HFFc6 (cell line): ENCODE measurements around the gene TMEM203. TPM values are rescaled to one million over a fixed set of nuclear protein-coding genes. Genes with fewer than 3 reads are reported as not detected.

Source experiments
- DNase-seq: peaks from one replicate; pipeline ENCODE4 v3.0.0-alpha.2; 2018
- H3K27ac Mint-ChIP-seq: 2 replicates; pipeline ENCODE4 v1.8.0; 2020; ENCODE audit warnings: mild to moderate bottlenecking, mixed read lengths
- H3K27me3 Mint-ChIP-seq: 2 replicates; pipeline ENCODE4 v1.8.0; 2021; ENCODE audit warnings: mild to moderate bottlenecking, moderate library complexity, mixed read lengths; ENCODE audit not compliant: insufficient read depth
- H3K36me3 Mint-ChIP-seq: 2 replicates; pipeline ENCODE4 v1.8.0; 2021; ENCODE audit warnings: low read depth, mixed read lengths
- H3K4me1 Mint-ChIP-seq: 2 replicates; pipeline ENCODE4 v1.8.0; 2020; ENCODE audit warnings: low read depth, mixed read lengths
- H3K4me3 Mint-ChIP-seq: 2 replicates; pipeline ENCODE4 v1.8.0; 2020; ENCODE audit warnings: mild to moderate bottlenecking, moderate library complexity, mixed read lengths
- H3K9me3 Mint-ChIP-seq: 2 replicates; pipeline ENCODE4 v1.8.0; 2020; ENCODE audit warnings: mild to moderate bottlenecking, mixed read lengths
- CTCF ChIP-seq: fragments of 200-600 bp; sonication (generic); IDR thresholded peaks from 2 replicates; pipeline ENCODE4 v1.5.0; 2021; ENCODE audit warnings: antibody characterized with exemption, mild to moderate bottlenecking
- total RNA-seq, 6 experiments: library from RNA; stranded (reverse); fragmentation: NEBNext Ultra II Directional; extraction: Animal tissue kit (Norgen Biotek cat#: 25700); gene quantifications; 2 replicates in 1 of 6; 3 replicates in 5 of 6; pipeline ENCODE4 v1.2.3, GENCODE V29; 2021

The TMEM203 gene
- total RNA-seq, 6 experiments from 2014 or later, result 38.7 to 47.4 (median 40.1) TPM

DNA sequence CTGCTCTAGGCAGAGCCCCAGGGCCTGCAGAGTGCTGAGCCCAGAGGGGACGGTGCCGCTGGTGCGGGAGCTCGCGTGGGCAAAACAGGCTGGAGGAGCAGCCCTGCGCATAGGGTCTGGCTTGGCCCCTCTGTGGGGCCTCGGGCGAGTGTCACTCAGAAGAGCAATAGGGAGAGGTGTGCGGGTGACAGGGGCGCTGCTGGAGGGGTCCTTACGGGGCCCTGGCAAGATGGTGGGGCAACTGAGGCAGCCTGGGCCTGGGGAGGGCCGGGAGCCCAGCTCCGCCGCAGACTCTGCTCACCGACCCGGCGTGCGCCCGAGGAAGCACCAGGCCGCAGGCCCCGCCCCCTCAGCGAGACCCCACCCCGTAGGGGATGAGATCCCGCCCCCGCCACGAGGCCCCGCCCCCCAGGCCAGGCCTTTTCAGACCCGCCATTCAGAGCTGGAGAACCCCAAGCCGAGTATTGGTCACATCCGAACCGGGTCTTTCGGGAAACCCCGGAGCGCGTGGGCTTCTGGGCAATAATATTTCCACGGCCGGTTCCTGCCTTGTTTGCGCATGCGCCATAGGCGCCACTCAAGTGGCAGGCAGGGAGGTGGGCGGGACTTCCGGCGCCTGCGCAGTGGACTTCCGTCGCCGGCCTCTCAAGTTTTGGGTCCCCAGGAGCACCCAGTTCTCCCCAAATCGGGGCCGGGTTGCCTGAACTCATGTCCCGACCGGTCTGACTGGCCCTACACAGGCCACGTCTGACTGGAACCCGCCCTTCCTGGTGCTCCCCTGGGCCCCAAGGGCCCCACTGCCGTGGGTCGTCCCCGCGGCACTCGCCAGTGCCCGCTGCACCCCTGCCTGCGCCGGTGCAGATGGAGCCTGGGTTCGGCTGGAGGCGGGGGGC lies 17.9 kb upstream of the TMEM203 start:
- Mint-ChIP-seq H3K4me1 (peaks cover 12% of the 10 kb centered on the region), H3K4me3 (peak overlapping the region; percentile 81), H3K36me3 (no peaks in the 10 kb centered on the region), H3K9me3 (no peaks in the 10 kb centered on the region), H3K27me3 (no peaks in the 10 kb centered on the region; the same call in 1 of the 2 replicates), H3K27ac (peak overlapping the region; percentile 73)
- TF ChIP-seq CTCF, result no peak
- DNase-seq, result peak; percentile 97

- TF ChIP-seq CTCF, result no peak
- no peak for DNase-seq
- no peaks in the 10 kb centered on the region; the same call in 1 of the 2 replicates for H3K27me3 Mint-ChIP-seq
These were observed 17.0 kb upstream of the TMEM203 start, which contains the start of gene RNF208 for GRCh38 chr9:137222190-137223077. TSS of gene RNF208 (minus strand) at chr9:137222240. CDS start at chr9:137221212, 1,028 bp downstream.

DNA sequence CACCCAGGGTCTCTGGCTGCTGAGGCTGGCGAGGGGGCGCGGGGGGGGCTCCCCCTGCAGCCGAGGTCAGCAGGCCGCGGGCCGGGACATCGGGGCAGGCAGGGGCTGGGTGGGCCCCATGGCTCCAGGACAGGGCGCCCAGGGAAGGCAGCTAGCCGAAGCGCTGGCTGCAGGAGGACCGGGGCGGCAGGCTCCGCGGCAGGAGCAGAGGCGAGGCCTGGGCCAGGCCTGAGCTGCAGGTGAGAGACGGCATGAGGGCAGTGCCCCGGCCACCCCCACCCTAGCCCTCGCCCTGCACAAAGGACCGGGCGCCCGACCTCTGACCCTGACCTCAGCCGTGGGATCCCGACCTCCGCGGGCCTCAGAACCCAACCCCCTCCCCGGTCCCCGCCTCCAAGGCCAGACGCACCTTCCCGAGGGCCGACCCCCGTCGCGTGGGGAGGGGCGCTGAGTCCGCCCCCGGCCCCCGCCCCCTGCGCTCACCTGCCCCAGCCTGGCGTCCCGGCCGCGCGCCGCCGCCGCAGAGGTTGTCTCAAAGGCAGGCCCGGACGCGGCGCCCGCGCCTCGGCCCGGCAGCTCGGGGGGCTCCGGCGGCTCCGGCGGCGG lies 16.2 kb upstream of the TMEM203 start:
- no peaks in the 10 kb centered on the region for H3K9me3 Mint-ChIP-seq
- peak; percentile 8; the same call in 1 of the 2 replicates for TF ChIP-seq CTCF
- no peak overlapping the region for H3K27ac Mint-ChIP-seq
- H3K27me3 Mint-ChIP-seq, result no peaks in the 10 kb centered on the region; the same call in 1 of the 2 replicates
- H3K36me3 Mint-ChIP-seq, result no peaks in the 10 kb centered on the region
- H3K4me3 Mint-ChIP-seq, result no peak overlapping the region
- DNase-seq, result no peak
- H3K4me1 Mint-ChIP-seq, result peaks cover 5% of the 10 kb centered on the region; the same call in 1 of the 2 replicates

More at GRCh38 chr9:137222190-137223077, 17.0 kb upstream of the TMEM203 start, which contains the start of gene RNF208:
- Mint-ChIP-seq H3K4me3 (peak within 1 kb of the TSS; percentile 81), H3K9me3 (no peaks in the 10 kb centered on the region), H3K4me1 (peaks cover 7% of the 10 kb centered on the region), H3K27ac (peak within 1 kb of the TSS; percentile 73), H3K36me3 (no peaks in the 10 kb centered on the region)

GRCh38 chr9:137221095-137221505 lies 15.7 kb upstream of the TMEM203 start:
- H3K27ac Mint-ChIP-seq, result no peak overlapping the region
- no peaks in the 10 kb centered on the region for H3K36me3 Mint-ChIP-seq
- H3K9me3 Mint-ChIP-seq, result no peaks in the 10 kb centered on the region
- no peak overlapping the region for H3K4me3 Mint-ChIP-seq
- DNase-seq, result no peak
- no peaks in the 10 kb centered on the region; the same call in 1 of the 2 replicates for H3K27me3 Mint-ChIP-seq
- no peak for TF ChIP-seq CTCF
- peaks cover 5% of the 10 kb centered on the region; the same call in 1 of the 2 replicates for H3K4me1 Mint-ChIP-seq
